DMS 273 (cell line): ENCODE results near the gene NRDE2.

Source experiments
- DNase-seq: peaks from one replicate; lab custom pipeline; 2025; ENCODE audit not compliant: unreplicated experiment; lab: John Stamatoyannopoulos, UW

NRDE2 gene, protein sequence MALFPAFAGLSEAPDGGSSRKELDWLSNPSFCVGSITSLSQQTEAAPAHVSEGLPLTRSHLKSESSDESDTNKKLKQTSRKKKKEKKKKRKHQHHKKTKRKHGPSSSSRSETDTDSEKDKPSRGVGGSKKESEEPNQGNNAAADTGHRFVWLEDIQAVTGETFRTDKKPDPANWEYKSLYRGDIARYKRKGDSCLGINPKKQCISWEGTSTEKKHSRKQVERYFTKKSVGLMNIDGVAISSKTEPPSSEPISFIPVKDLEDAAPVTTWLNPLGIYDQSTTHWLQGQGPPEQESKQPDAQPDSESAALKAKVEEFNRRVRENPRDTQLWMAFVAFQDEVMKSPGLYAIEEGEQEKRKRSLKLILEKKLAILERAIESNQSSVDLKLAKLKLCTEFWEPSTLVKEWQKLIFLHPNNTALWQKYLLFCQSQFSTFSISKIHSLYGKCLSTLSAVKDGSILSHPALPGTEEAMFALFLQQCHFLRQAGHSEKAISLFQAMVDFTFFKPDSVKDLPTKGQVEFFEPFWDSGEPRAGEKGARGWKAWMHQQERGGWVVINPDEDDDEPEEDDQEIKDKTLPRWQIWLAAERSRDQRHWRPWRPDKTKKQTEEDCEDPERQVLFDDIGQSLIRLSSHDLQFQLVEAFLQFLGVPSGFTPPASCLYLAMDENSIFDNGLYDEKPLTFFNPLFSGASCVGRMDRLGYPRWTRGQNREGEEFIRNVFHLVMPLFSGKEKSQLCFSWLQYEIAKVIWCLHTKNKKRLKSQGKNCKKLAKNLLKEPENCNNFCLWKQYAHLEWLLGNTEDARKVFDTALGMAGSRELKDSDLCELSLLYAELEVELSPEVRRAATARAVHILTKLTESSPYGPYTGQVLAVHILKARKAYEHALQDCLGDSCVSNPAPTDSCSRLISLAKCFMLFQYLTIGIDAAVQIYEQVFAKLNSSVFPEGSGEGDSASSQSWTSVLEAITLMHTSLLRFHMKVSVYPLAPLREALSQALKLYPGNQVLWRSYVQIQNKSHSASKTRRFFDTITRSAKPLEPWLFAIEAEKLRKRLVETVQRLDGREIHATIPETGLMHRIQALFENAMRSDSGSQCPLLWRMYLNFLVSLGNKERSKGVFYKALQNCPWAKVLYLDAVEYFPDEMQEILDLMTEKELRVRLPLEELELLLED

DNA sequence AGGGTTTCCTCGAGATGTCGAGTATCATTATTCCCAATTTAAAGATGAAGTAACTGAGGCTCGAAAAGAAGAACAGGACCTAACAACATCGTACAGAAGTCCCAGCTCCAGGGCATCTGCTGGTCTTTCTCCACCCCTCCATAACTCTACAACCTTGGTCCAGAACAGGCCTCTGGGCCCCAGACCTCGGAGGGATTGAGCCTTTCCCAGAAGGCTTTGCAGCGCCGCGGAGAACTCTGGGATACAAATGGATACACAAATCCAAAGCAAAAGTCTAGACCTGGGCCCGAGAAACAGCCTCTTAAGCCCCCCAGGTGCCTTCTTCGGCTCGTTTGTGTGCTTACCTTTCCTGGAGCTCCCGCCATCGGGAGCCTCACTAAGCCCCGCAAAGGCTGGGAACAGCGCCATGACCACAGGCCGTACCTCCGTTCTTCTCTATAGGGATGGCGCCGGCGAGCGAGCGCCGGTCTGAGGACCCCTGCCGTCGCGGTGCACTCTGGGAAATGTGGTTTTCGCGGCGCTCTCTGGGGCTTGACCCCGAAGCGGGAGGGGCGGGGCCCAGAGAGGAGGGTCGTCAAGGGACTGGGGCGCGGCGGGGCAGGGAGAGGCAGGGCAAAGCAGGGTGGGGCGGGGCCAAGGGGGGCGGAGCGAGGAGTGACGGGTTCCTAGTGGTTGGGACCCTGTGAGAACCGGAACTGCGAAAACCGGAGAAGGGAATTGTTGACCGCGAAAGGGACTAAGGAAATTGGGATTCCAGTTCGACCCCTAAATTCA, at the start of gene NRDE2:
Gene NRDE2, minus strand, starts transcription at position 445 of the 774 bp plus-strand sequence. Its CDS starts 37 bp downstream, at position 408.
- peak; percentile 99 for DNase-seq

DNA sequence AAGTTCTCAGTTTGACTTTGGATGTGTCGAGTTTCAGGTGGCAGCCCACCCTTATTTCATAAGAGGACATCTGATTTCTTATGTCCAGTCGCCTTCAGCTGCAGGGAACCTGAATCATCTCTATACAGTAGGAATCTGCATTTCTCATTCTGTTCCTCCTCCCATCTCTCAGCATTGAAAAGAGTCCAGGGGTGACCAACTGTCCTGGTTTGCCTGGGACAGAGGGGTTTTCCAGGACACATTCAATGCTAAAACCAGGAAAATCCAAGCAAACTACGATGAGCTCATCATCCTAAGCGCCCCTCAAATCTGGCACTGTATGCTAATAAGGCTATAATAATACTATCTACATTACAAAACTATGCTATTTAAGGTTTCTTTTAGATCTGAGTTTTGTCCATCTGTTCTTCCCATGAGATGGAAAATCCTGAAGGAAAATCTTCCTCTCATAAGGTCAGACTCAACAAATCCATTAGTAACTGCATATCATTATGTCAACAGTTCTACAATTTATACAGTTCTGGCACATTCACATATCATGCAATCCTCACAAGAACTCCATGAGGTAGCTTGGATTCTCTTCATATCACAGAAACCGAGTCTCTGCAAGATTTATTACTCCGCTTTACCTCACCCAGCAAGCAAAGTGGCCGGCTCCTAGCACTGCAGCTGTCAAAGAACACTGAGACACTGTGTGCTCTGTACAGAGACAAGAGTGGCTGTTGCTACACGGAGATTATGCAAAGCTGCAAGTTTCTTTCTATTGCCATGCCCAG, 49.5 kb upstream of the NRDE2 start:
- peak; percentile 71 for DNase-seq

DNA sequence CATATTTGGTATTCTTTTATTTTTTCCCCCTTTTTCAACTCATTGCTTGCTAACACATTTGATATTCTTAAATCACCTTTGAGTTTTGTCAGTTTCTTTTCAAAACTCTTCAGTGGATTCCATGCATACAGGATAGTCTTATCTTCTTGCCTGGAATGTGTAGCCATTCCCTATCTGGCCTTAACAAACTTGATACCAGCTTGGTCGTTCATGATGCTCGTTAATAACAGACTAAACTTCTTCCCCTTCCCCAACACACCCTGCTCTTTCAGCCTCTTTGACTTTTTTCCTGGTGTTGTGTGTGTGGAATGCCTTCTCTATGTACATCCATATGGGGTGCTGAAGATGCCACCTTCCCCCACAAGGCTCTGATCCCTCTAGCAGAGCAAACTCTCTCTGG, 47.4 kb upstream of the NRDE2 start:
- DNase-seq: no peak

DNA sequence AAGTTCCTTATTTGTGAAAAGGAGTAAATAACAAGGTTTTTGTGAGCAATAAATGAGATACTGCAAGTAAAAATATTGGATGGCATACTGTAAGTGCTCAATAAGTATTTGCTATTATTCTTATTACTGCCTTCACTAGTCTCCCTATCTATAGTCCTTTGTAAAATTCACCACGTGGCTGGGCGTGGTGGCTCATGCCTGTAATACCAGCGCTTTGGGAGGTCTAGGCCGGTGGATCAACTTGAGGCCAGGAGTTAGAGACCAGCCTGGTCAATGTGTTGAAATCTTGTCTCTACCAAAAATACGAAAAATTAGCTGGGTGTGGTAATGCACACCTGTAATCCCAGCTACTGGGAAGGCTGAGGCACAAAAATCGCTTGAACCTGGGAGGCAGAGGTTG, 46.5 kb upstream of the NRDE2 start:
- DNase-seq: no peak

DNA sequence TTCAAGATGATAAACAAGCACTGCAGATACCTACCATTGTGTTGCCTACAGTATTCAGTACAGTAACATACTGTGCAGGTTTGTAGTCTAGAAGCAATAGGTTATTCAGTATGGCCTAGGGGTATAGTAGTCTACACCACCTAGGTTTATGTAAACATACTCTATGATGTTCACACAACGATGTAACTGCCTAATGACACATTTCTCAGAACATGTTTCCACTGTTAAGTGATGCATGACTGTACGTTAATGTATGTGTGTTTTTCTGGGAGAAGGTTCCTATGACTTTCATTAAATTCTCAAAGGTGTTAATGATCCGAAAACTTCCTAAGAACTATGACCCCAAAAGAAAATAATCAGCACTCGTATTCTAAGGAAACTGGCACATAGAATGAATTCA, 44.2 kb upstream of the NRDE2 start:
- DNase-seq: no peak

DNA sequence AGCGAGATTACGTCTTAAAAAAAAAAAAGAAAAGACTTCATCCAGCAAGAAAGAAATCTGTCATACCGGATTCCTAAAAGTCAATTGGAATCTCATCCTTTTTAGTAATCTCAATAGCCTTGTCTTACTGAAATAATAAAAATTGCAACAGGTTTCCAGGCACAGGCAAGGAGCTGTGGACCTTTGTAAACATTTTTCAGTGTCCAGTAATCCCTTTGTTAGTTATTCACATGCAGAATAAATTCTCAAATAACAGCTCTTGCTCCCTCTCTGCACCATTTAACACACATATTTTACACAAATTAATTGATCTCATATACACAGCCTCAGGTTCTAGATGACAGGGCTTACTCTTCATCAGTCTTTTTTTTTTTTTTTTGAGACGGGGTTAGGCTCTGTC, 43.1 kb upstream of the NRDE2 start:
- DNase-seq: no peak

DNA sequence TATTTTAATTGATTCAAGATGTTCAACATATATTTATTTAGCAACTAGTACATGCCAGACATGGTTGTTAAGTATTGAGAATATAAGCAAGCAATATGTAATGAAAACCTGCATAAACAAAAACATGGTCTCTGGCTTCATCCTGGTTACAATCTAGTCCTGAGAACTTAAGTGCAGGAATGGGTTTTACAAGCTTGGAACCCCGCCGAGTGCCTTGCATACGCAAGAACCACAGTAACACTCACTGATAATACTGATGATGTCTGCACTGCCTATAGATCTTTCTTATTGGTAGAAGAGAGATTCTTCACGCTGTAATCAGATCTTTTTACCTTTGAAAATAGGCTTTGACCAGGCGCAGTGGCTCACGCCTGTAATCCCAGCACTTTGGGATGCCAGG, 42.1 kb upstream of the NRDE2 start:
- DNase-seq: no peak

DNA sequence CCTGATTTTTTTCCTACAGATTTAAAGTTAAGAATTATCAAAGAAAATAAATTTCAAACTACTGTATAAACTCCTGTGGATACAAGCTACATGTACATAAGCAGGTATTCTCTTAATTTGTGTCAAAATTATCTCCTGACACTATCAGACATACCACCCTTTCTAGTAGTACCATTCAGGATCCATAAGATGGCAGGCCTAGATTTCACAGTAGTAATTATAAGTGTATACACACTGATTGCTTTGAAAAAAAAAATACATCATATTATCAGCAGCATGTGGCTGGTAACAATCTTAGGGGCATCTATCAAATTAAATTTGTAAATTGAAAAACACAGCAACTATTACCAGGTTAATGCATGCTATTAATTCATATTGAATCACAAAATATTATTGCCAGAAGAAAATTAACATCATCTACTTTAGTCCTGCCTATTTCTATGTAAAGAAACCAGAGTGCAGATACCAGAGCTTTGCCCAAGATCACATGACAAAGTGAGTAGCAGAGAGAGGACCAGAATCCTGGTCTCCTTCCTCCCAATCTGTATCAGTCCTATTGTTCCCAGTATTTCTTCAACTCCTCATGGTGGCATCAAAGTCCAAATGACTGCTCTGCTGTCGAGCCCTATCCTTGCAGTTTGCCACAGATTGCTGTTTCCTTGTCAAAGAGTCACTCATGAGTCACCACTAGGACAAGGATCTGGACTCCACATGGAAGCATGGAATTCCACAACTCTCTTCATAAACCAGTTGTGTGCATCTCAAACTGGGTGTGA, 37.4 kb upstream of the NRDE2 start:
- peak; percentile 26 for DNase-seq

DNA sequence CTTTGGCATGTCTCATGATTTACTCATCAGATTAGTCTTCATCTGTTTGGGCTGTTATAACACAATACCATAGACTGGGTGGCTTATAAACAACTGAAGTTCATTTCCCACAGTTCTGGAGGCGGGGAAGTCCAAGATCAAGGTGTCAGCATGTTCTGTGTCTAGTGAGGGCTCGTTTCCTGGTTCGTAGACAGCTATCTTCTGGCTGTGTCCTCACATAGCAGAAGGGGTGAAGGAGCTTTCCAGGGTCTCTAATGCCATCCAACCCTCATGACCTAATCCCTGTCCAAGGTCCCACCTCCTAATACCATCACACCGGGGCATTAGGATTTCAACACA, 30.8 kb upstream of the NRDE2 start:
- DNase-seq: no peak

DNA sequence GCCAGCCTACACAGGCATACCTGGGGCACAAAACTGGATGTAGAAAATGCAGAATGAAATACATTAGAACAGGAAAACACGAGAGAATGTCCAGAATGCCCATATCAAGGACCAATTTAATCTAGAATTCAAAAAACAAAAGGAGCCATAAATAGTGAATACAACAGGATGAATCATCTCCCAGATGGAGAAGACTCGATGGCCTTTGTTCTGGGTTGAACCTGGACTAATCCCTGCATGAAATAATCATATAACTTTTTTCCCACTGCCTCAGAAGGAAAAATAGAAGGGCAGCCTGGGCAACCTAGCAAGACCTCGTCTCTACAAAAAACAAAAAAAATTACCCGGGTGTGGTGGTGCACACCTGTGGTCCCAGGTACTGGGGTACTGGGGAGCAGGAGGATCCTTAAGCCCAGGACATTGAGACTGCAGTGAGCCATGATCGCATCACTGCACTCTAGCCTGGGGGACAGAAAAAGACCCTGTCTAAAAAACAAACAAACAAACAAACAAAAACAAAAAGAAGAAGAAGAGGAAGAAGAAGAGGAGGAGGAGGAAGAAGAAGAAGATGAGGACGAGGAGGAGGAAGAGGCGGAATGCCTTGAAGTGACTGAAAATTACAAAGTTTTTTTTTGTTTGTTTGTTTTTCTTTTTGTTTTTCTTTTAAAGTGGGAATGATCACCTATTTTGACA, 30.3 kb upstream of the NRDE2 start:
- no peak for DNase-seq

DNA sequence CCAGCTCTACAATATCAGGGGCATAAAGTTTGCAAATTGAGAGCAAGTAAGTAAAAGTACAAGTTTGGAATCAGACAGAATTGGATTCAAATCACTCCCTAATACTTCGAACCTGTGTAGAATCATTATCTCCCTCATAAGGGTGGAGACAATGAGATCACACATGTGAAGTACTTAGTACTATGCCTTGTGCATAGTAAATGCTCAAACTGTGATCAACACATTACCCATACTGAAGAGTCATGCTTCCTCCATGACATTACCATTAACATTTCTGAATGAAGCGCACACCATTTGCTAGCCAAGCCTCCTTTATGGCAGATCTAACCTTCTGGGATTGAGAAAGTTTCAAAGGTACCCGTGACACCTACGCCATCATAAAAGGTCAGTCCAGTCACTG, 26.6 kb upstream of the NRDE2 start:
- DNase-seq: no peak

DNA sequence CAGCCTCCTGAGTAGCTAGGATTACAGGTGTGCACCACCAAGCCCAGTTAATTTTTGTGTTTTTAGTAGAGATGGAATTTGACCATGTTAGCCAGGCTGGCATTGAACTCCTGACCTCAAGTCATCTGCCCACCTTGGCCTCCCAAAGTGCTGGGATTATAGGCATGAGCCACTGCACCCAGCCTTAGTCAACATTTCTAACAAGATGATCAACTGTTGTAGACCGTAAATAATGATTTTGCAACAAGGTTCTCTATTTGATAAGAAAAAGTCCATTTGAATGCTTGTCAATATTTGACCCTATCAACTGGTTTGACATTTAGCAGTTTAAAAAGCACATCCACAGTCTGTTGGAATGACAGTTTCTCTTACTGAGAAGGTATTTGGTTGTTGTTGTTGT, 25.2 kb upstream of the NRDE2 start:
- DNase-seq: no peak

DNA sequence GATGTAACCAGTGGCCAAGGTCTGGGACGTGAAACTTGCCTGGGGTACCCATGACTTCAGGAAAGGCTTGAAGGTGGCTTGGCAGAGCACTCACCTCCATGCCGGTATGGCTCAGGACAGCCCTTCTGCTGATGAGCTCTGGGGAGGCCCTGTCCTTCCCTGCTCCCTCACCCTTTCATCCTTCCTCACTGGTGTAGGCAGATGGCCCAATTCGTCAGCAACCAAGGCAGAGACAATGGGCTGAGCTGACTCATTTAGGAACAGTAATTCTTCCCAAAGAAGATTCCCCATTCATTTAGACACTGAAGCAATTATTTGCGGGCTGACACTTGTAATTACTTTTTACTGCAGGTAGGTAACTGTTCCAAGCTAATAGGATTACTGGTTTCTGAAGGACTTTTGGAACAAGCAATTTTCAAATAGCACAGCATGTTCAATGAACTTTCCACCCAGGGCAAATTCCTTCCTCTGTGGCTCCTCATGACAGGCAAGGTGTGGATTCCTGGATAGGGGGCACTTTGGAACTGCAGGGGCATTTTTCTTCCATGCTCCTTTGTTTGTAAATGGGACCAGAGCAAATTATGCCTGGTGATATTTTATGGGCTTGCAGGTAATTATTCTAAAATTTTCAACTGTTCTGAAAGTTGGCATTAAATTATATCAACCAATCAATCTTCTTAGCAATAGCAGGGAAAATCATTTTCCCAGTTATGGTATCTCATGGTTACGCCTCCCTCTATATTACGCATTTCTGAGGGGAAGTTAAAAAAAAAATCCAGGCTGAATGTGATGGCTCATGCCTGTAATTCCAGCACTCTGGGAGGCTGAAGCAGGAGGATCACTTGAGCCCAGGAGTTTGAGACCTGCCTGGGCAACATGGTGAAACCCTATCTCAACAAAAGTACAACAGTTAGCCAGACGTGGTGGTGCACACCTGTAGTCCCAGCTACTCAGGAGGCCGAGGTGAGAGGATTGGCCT, 24.1 kb upstream of the NRDE2 start:
- DNase-seq: peak; percentile 20

DNA sequence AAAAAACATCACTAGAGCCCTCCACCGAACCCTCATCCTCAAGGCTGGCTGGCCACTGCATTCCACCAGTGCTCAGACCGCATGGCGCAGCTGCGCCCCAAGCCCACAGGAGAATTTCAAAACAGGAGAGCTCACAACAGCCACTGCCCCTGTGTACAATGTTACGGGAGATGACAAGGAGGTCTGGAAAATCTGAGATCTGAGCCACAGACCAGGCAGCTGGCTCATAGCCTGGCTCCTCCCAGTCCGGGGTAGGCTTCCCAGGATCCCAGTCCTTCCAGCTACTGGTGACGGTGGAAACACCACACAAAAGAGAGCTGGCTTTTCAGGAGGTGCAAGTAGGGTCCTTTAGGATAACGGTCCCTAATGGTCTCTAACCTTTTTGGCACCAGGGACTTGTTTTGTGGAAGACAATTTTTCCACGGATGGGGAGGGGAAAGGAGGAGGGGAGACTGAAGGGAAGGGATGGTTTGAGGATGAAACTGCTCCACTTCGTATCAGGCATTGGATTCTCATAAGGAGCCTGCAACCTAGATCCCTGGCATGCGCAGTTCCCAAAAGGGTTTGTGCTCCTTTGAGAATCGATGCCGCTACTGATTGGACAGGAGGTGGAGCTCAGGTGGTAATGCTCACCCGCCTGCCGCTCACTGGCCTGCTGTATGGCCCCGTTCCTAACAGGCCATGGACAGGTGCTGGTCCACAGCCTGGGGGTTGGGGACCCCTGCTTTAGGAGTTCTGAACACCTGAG, 23.0 kb upstream of the NRDE2 start:
- peak; percentile 20 for DNase-seq

DNA sequence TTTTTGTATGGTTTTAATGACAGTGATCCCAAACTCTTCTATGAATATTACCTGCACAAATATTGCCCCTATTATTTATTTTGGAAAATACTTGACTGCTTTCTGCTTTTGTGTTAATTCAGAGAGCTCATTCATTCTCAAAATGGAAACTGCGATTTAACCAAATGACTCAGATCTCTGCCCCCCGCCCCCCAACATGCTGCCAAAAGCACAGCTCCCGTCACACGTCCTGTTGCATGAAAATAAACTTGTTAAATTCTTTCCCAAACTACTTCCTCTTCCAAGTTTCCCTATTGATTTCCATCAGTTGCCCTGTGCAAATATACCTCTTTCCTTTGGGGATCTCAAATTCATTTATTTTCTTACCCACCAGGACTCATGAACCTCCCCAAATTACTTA, 18.0 kb upstream of the NRDE2 start:
- DNase-seq: no peak

DNA sequence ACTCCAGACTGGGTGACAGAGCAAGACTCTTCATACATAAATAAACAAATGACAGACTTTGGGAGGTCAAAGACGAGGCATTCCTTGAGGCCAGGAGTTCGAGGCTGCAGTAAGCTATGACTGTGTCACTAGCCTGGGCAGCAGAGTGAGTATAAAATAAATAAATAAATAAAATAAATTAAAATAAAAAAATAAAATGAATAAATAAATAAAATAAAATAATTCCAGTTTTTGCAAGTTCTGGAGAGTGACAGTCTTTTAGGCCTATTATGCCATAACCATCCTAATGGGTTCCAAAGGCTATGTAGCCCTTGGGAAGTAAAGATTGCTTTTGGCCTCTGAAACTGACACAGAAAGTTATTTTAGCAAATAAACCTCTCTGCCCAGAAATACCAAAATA, 16.5 kb upstream of the NRDE2 start:
- DNase-seq: no peak

DNA sequence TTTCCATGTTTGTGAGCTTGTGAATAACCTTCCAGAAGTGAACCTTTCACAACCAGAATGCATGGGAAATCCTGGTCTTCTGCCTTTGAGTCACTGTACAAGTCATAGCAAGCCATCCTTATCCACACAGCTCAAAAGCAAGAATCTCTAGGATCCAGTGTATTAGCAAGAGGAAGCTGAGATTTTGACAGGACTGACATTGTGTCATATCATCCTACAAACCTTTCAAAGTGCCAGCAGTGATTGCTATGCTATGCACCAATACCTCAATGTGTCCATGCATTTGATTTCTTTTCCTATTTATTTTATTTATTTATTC, 13.5 kb upstream of the NRDE2 start:
- no peak for DNase-seq
